ENCODE measurements around the gene LETM1. TPM values are rescaled to one million over a fixed set of nuclear protein-coding genes. Genes with fewer than 3 reads are reported as not detected.

The LETM1 gene
- total RNA-seq, 2 donors from 2014 or later, result 32.1 to 34.5 TPM

- no peak for DNase-seq (ENCODE audit: low spot score)
- H3K36me3 ChIP-seq, result peaks cover 13% of the 10 kb centered on the region
- peaks cover 0 to 6% of the 10 kb centered on the region in 2 donors for H3K4me1 ChIP-seq
- H3K27ac ChIP-seq, result no peak overlapping the region
- no peak overlapping the region for H3K4me3 ChIP-seq
- H3K27me3 ChIP-seq, result no peaks in the 10 kb centered on the region
- TF ChIP-seq CTCF (IDR thresholded peaks at IDR 0.05), result no peak
- no peaks in the 10 kb centered on the region for H3K9me3 ChIP-seq
Observed at GRCh38 chr4:1896658-1896991, 40.7 kb upstream of the LETM1 start.

- H3K4me3 ChIP-seq, result no peak overlapping the region
- DNase-seq (ENCODE audit: low spot score), result no peak
- no peak overlapping the region for H3K27ac ChIP-seq
- no peaks in the 10 kb centered on the region for H3K9me3 ChIP-seq
- peaks cover 0 to 6% of the 10 kb centered on the region in 2 donors for H3K4me1 ChIP-seq
- no peak for TF ChIP-seq CTCF (IDR thresholded peaks at IDR 0.05)
- no peaks in the 10 kb centered on the region for H3K27me3 ChIP-seq
- H3K36me3 ChIP-seq, result peaks cover 8% of the 10 kb centered on the region
Observed at GRCh38 chr4:1895971-1896657, 40.2 kb upstream of the LETM1 start.

GRCh38 chr4:1890979-1891570 lies 35.1 kb upstream of the LETM1 start:
- Histone ChIP-seq H3K4me3 (no peak overlapping the region), H3K36me3 (no peaks in the 10 kb centered on the region), H3K4me1 (peaks cover 0 to 8% of the 10 kb centered on the region in 2 donors), H3K27me3 (no peaks in the 10 kb centered on the region), H3K9me3 (no peaks in the 10 kb centered on the region), H3K27ac (no peak overlapping the region)
- TF ChIP-seq CTCF (IDR thresholded peaks at IDR 0.05), result no peak
- no peak for DNase-seq (ENCODE audit: low spot score)

- Histone ChIP-seq H3K27ac (no peak overlapping the region), H3K4me3 (no peak overlapping the region)
- no peak for DNase-seq (ENCODE audit: low spot score)
Observed at GRCh38 chr4:1887052-1887451, 31.1 kb upstream of the LETM1 start.

GRCh38 chr4:1885414-1885813 lies 29.5 kb upstream of the LETM1 start:
- Histone ChIP-seq H3K36me3 (no peaks in the 10 kb centered on the region), H3K4me1 (peaks cover 0 to 8% of the 10 kb centered on the region in 2 donors), H3K4me3 (no peak overlapping the region), H3K27ac (no peak overlapping the region), H3K27me3 (no peaks in the 10 kb centered on the region), H3K9me3 (no peaks in the 10 kb centered on the region)
- no peak for TF ChIP-seq CTCF (IDR thresholded peaks at IDR 0.05)
- no peak for DNase-seq (ENCODE audit: low spot score)

More at GRCh38 chr4:1887052-1887451, 31.1 kb upstream of the LETM1 start:
- no peaks in the 10 kb centered on the region for H3K9me3 ChIP-seq
- H3K4me1 ChIP-seq, result peaks cover 0 to 8% of the 10 kb centered on the region in 2 donors
- no peaks in the 10 kb centered on the region for H3K27me3 ChIP-seq
- H3K36me3 ChIP-seq, result no peaks in the 10 kb centered on the region
- TF ChIP-seq CTCF (IDR thresholded peaks at IDR 0.05), result no peak

All from right atrium auricular region (tissue), 2 donors.